Measurements from ENCODE around the gene C1GALT1C1L.

GRCh38 chr2:43708891-43709290, 32.7 kb upstream of the C1GALT1C1L start:
- TF ChIP-seq, protein P1, sequence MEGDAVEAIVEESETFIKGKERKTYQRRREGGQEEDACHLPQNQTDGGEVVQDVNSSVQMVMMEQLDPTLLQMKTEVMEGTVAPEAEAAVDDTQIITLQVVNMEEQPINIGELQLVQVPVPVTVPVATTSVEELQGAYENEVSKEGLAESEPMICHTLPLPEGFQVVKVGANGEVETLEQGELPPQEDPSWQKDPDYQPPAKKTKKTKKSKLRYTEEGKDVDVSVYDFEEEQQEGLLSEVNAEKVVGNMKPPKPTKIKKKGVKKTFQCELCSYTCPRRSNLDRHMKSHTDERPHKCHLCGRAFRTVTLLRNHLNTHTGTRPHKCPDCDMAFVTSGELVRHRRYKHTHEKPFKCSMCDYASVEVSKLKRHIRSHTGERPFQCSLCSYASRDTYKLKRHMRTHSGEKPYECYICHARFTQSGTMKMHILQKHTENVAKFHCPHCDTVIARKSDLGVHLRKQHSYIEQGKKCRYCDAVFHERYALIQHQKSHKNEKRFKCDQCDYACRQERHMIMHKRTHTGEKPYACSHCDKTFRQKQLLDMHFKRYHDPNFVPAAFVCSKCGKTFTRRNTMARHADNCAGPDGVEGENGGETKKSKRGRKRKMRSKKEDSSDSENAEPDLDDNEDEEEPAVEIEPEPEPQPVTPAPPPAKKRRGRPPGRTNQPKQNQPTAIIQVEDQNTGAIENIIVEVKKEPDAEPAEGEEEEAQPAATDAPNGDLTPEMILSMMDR (IDR thresholded peaks at IDR 0.05): no peak
- TF ChIP-seq POLR2A (IDR thresholded peaks at IDR 0.05): no peak
